Cortex of kidney (tissue), 1 donor: ENCODE data around the gene PSD.
A peak's percentile ranks its signal among the peaks of the same experiment; 100 is the strongest.

ENCODE experiments used
- DNase-seq: peaks from one replicate; lab custom pipeline; 2025; lab: John Stamatoyannopoulos, UW

Gene PSD

DNA sequence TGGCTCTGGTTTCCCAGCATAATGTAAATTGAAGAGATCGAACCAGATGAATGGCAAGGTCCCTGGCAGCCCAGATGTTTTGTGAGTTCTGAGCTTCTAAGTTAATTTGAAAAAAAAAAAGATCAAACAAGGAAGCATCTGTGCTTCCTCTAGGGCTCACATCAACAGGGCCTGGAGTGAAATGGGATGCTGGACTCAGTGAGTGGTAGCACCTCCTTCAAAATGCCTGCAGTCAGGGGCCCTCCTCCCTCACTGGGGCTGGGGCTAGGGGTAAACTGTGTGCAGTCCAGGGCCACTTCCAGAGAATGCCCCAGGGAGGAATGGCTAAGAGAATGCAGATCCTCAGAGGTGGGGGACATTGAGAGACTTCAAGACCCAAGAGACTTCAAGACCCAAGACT lies 19.8 kb upstream of the PSD start:
- no peak for DNase-seq

DNA sequence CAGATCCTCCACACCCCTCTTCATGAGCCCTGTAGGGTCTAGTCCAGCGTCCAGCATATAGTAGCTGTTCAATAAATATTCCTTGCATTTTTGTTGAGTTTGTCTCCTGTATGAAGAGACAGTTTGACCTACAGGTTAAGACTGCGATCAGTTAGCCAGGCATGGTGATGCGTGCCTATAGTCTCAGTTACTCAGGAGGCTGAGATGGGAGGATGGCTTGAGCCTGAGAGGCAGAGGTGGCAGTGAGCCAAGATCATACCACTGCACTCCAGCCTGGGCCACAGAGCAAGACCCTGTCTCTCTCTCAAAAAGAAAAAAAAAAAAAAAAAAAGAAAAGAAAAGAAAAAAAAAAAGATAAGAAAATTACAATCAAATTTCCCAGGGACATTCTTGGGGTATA lies 18.9 kb upstream of the PSD start:
- DNase-seq: no peak

DNA sequence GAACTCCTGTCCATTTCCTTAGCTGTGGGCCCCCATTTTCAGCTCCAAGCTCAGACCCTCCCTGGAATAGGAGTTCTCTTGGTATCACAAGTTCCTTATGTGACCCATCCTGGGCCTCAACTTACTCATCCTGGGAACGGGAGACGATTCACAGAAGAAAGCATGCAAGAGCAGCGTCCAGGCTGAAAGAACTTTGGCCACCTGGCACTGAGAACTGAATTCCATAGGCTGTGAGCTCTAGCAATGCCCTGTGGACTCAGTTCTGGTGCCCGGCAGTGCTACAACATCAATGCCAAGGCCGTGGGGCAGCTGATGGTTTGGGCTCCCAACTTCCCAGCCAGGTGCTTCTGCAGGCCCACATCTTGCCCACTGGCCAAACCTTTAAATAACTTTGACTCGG lies 17.7 kb upstream of the PSD start:
- DNase-seq: no peak

DNA sequence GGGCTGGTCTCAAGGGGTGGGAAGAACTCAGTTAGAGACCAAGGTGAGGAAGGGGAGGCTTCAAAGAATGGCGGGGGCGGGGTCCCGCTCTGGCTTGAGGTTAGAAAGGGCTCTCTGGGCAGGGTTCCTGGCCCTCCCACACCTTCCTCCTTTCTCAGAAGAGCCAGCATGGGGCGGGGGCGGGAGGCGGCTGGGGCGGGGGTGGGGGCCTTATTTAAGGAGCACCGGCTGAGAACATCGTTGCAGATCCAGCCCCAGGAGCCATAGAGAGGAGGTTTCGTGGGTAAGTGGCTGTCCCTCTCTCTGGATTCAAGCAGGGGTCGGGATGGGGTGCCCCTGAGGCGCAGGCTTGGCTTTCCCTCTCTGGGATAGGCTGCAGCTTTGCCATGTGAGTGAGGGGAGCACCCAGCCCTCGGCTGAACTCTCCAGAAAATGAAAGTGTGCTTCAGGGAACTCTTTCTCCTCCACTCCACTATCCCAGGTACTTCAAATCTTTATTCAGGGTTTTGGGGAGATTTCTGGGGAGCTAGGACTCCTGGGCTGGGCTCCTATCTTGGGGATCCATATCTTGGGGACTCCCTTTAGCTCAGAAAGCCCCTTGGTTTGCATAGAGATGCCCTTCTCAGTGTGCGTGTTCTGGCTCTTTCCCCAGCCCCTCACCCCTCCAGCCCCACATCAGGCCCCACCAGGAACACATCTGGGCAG lies 17.1 kb upstream of the PSD start:
- no peak for DNase-seq

DNA sequence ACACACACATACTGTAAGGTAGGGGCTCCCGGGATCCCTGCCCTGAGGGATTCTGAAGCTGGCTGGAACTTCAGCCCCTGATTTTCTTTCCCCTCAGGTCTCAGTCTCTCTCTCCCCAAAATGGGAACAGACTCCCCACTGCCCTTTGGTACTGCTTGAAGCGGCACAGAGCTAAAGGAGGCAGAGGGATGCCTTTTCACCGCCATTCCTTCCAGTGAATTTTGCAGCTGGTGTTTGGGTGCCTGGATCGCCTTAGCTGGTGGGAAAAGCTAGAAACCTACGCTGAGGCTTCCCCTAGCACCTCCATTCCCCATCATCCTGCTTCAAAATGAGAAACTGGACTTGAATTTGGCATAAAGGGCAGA lies 16.5 kb upstream of the PSD start:
- no peak for DNase-seq

DNA sequence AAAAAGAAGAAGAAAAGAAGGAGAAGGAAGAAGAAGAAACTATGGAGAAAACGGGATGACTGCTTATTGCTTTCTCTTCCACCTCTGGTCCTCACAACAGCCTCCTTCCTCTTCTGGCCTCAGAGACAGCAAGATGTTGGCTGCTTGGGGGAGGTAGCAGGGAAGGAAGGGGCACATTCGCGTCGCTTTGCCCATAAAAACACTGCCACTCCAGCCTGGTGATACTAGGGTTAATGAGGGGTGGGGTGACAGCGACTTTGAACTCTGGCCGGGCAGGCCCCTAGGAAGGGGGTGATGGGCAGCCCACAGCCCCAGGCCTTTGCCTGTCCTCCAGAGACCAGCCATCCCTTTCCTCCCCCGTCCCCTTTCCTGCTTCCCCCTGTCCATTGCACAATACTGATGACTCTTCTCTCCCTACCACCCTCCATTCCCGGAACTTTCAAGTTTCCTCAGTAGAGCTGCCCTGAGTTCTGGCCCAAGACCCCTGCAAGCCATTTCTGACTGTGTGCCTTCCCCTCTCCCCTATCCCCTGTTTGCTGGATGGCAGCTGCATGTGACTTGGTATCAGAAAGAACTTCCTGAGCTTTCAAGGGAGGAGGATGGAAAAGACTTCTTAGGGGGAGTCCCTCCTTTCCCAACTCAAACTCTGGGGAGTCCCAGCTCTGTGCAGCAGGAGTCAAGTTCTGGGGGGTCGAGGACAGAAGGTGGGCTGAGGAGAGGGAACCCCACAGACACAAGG lies 16.0 kb upstream of the PSD start:
- DNase-seq: no peak

DNA sequence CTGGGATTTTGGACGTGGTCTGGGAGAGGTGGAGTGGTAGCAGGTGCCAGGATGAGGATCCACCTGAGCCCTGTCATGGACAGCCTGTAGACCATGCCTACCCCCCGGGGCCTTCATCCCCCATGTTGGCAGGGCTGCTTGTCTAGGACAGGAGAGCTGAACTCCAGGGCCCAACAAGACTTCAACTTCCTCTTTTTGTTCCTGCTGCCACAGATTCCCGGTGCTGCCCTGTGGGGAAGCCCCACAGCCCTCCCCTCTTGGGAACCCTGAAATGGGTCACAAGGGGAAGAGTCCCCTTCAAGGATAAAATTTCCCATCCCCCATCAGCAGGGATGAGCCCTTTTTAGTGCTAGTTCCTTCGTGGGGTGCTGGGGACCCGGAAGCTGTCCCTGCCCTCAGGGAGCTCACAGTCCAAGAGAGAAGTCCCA lies 15.0 kb upstream of the PSD start:
- DNase-seq: no peak

DNA sequence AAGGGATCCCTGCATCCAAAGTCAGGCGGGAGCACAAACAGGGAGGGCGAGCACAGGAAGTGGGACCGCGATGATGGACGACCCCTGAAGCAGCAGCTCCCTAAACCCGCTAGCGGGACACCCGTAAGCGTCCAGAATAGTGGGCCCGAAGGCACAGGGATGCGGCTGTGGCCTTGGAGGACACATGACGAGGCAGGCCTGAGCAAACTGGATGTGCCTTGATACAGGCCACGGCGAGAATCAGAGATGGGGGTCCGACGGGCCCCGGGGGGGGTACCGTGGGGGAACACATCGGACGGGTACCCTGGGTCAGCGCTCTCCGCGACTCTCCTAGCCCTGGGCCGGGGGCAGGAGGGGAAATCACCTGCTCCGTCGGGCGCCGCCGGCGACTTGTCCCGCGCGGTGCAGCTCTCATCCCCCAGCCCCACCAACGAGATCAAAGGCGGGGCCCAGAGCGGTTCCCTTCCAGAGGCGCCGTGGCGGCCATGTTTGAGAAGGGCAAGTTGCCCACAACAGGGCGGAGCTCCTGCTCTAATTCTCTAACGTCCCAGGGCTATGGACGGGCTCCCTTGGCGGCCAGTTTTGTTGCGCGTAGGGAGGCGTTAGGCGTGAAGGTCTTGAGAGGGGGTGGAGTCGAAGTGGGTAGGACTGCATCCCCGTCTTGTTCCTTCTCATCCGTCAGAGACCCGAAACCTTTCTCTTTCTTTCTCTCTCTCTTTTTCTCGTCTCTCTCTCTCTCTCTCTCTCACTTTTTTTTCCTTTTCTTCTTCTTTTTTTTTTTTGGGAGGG lies 13.8 kb upstream of the PSD start, which contains the start of gene CUEDC2:
TSS of gene CUEDC2 (minus strand) at position 413 of the 789 bp plus-strand sequence. CDS start 7,386 bp downstream, outside the sequence.
- peak; percentile 29 for DNase-seq

DNA sequence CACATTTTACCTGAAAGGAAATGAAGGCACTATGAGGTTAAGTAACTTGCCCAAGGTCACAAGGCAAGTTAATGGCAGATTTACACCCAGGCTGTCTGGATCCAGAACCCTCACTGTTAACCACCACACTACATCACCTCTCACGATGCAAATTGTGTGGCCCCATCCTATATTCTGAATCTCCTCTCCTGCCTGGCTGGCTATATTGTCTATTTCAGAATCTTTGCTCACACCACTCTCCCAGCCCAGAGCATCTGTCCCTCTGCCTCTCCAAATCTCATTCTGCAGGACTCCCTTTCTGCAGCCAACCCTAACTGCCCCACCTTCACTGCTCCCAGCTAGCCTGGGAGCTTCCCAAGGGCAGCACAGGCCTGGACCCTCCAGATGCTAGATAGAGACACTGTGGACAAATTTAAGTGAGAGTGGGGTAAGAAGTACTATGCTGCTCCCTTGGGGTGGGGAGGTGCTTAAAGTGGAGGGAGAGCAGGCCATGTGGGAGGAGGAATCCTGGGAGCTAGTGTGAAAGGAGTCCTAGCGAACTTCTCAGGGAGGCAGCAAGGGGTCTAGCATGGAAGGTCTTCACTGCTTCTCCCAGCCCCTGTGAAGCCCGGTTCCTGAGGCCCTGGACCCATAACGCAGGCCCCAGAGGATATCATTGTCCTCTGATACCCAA lies 13.0 kb upstream of the PSD start:
- no peak for DNase-seq

DNA sequence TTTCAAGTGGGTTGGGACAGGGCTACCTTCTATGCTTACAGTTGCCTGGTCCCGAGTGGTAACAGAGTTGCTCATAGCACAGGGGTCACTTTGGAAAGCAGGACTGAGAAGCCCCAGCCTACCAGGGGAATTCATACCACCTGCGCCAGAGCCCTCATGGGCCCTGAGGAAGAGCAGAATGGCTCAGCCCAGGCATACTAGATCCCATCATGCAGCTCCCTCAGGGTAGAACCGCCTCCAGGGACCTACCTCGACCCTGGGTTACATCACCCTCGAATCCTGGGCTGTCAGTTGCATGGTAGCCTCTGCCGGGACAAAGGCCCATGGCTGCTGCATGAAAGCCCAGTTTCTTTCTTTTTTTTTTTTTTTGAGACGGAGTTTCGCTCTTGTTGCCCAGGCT lies 10.9 kb upstream of the PSD start:
- DNase-seq: no peak

DNA sequence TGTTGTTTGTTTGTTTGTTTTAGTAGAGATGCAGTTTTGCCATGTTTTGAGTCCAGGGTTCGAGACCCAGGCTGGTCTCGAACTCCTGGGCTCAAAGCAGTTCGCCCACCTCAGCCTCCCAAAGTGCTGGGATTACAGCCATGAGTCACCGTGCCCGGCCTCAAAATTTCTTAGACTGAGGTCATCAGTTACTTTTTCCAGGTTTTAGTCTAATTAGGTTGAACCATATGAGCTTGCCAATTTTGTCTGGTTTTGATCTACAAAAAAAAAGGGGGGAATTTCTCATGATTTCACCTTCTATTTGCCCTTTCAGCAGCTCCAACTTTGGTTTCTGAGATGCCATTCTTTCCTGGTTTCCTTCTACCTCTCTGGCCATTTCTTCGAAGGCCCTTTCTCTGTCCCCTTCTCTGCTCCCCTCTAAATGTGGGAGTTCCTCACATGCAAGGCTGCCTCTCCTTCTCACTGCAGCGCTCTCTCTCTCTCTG lies 8.3 kb upstream of the PSD start:
- DNase-seq: no peak

DNA sequence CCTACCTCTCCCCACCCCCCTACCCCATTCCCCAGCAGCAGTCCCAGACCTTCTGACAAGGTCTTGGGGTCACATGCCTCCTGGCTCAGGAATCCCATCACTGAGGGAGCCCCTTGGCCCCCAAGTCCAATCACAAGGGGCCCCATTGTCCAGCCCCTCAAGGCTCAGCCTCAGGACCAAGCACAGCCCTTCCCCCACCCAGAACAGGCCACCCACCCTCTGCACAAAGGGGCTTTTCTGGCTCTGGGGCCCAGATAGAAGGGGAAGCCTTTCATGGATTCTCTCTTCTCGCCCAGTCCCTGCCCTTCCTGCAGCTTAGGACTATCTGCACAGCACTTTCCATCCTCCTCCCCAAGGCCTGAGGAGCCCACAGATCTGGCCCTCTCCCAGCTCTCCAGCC lies 6.9 kb upstream of the PSD start:
- no peak for DNase-seq

DNA sequence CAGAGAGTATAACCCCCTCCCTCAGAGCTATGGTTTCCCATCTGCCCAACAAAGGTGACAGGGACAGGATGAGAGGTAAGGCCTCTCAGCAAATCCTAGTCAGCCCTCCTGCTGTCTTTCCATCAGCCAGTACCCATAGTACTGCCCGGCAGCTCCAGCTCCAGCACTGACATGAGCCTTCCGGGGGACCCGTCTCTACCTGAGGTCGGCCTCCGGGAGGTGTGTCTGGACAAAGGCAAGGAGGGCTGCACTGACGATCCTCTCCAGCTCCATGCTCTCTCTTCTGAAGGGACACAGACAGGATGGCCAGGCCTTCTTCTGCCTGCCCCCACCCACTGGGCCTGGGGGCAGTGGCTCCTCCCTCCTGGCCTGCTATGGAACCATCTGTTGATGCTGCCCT lies 6.3 kb upstream of the PSD start:
- no peak for DNase-seq

DNA sequence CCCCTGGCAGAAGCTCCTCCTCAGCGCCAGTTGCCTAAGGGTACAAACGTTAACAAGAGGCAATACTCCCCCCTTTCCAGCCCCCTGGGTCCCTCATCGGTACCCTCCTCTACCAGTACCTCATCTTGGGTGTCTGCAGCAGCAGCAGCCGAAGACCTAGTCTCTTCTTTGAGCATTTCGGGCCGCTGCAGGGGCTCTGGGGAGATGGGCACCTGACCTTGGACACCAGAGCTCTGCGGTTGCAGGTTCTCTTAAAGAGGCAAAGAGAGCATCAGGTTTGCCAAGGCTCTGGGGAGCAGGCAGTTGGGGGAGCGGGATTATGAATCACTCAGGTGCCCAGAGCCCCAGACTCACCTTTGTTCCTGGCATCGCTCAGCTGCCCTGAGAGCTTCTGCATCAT lies 5.6 kb upstream of the PSD start:
- DNase-seq: no peak

DNA sequence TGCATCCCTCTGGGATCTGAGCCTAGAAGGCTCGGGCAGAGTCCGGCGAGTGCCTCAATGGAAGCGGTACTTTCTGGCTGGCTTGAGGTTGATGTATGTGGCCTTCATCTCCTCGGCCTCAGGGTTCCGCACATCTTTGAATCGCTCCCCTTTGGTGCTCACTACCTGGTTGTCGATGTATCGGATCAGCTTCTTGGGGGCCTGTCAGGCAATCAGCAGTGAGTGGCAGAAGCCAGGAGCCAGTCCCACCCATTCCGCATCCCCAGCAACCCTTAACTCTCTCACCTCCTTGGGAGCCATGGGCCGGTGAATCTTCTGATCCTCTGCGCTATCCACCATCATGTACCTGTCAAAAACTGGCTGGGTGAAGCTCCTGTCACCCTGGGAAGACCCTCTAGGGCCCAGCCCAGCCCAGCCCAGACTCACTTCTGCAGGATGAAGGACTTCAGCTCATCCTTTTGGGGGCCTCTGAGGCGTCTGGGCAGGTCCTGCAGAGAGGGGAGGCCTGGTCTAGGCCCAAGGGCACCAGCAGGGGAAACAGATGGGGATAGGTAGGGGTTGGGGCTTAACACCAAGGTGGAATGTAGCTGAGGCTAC lies 4.9 kb upstream of the PSD start:
- no peak for DNase-seq

DNA sequence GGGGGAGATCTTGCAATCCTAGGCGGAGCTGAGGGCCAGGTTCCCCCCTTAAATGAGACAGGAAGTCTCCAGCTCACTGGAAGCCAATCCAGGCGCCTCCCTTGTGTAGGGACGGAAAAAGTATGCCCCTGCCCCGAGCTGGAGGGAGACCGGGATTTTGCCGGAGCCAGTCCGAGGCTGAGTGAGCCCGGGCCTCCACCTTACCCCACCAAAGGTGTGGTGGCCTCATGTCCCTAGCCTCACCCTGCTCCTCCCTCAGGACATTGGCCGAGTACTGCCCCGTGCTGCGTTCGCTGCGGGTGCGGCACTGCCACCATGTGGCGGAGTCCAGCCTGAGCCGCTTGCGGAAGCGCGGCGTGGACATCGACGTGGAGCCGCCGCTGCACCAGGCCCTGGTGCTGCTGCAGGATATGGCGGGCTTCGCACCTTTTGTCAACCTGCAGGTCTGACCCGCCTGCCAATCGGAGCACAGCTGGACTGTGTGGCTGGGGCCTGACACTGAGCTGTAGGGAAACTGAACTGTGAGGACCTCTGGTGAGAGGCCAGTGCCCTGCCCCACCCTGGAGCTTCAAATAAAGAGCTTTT lies 4.1 kb upstream of the PSD start:
- no peak for DNase-seq

DNA sequence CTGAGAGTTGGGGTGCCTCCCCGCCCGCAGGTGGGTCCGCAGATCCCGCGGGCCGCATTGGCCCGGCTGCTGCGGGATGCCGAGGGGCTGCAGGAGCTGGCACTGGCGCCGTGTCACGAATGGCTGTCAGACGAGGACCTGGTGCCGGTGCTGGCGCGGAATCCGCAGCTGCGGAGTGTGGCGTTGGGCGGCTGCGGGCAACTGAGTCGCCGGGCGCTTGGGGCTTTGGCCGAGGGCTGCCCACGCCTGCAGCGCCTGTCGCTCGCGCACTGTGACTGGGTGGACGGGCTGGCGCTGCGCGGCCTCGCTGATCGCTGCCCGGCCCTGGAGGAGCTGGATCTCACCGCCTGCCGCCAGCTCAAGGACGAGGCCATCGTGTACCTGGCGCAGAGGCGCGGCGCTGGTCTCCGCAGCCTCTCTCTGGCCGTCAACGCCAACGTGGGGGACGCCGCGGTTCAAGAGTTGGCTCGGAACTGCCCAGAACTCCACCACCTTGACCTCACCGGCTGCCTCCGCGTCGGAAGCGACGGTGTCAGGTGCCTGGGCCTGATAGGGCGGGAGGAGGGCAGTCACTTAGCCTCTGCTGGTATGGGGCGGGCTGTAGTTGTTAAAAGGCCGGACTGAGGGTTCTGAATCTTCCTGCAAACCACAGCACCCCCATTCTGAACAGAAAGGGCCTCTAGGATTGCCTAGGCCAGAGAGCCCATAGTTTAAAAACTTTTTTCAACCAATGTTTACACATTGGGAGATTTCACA lies 3.4 kb upstream of the PSD start:
- DNase-seq: no peak

DNA sequence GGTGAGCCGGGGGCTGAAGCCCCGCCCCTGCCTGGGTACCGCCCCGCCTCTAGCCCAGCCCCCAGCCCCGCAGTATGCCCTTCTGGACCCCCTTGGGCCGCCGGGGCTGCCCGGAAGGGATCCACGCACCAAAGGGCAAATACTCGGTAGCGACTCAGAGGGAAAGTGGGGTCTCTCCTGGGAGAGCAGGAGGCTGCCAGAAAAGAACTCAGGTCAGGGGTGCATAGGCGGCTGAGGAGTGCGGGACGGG lies 2.8 kb upstream of the PSD start:
- DNase-seq: no peak

DNA sequence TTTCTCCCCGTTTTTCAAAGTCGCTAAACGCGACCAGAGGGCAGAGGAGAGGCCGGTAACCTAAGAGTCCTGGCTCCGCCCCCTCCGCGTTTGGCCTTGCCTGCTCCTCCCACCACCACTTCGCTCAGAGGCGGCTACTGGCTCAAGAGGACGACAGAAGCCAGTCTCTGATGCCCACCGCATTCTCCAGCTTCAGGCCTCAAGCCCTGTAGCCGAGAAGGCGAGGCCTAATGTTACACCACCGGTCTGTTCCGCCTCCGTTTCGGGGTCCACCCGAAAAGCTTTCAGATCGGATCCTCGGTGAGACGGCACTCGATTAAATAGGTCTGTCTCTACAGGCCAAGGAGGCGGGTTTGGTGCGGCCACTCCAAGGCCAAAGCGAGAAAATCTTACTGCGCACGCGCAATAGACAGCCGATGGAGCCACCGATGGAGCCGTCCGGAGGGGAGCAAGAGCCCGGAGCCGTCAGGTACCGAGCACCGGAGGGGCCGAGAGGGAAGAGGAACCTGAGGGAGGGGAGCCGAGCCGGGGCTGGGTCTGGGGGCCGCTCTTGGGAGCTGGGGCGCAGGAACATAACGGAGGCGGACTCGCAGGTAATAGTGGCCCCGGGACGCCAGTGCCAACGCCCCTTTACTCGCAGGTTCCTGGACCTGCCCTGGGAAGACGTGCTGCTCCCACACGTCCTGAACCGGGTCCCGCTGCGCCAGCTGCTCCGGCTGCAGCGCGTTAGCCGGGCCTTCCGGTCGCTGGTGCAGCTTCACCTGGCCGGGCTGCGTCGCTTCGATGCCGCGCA lies 2.3 kb upstream of the PSD start, which contains the start of gene FBXL15:
TSS of gene FBXL15 (plus strand) at position 123 of the 793 bp plus-strand sequence. CDS start at position 417, 294 bp downstream.
- peak; percentile 39 for DNase-seq

DNA sequence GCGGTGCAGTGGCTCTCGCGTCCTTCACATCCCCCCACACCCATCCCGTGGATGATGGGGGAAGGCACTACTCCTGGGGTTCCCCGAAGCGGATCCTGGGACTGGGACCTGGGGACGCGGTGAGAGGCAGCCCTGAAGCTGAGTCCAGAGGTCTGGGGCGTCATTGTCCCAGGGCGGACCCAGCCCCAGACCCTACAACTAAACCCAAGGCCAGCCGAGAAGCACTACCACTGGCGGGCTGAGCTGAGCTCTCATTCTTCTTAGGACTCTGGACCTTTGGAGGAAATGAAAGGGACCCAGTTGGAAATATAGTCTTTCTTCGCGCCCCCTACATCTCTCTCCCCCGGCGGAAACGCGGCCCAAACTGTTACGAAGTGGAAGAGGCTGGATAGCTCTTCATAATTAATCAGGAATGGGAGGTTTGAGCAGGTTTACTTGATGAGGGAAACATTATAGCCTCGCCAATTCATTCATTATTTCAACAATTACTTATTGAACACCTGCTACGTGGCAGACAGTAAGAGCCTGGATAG lies 1.7 kb upstream of the PSD start:
- DNase-seq: no peak
